Ishikawa (cell line): Measurements from ENCODE around the gene DAB2IP.

Source experiments
- CEBPB ChIP-seq: IDR thresholded peaks from 2 replicates; pipeline ENCODE4 v1.6.1; 2012
- CREB1 ChIP-seq: IDR thresholded peaks from 2 replicates; pipeline ENCODE4 v1.6.1; 2012; ENCODE audit warnings: low read depth
- EGR1 ChIP-seq: IDR thresholded peaks from 2 replicates; pipeline ENCODE4 v1.6.1; 2012
- EP300 ChIP-seq: IDR thresholded peaks from 2 replicates; pipeline ENCODE4 v1.6.1; 2012; ENCODE audit warnings: borderline replicate concordance
- FOXM1 ChIP-seq: IDR thresholded peaks from 2 replicates; pipeline ENCODE4 v1.6.1; 2012; ENCODE audit warnings: low read depth, borderline replicate concordance
- NFIC ChIP-seq: IDR thresholded peaks from 2 replicates; pipeline ENCODE4 v1.6.1; 2012
- RAD21 ChIP-seq: IDR thresholded peaks from 2 replicates; pipeline ENCODE4 v1.6.1; 2012; ENCODE audit warnings: low read depth
- REST ChIP-seq: IDR thresholded peaks from 2 replicates; pipeline ENCODE4 v1.6.1; 2012; ENCODE audit warnings: low read depth, mild to moderate bottlenecking
- TAF1 ChIP-seq: IDR thresholded peaks from 2 replicates; pipeline ENCODE4 v1.6.1; 2012; ENCODE audit warnings: low read depth, mild to moderate bottlenecking
- TCF12 ChIP-seq: IDR thresholded peaks from 2 replicates; pipeline ENCODE4 v1.6.1; 2012; ENCODE audit warnings: low read depth
- TEAD4 ChIP-seq: IDR thresholded peaks from 2 replicates; pipeline ENCODE4 v1.6.1; 2012
- YY1 ChIP-seq: IDR thresholded peaks from 2 replicates; pipeline ENCODE4 v1.6.1; 2012; ENCODE audit warnings: low read depth
- ZBTB7A ChIP-seq: IDR thresholded peaks from 2 replicates; pipeline ENCODE4 v1.6.1; 2012; ENCODE audit warnings: low read depth
- TF ChIP-seq, protein P1 (sequence below): IDR thresholded peaks from 2 replicates; pipeline ENCODE4 v1.6.1; 2012
- TF ChIP-seq, protein P2 (sequence below): IDR thresholded peaks from 2 replicates; pipeline ENCODE4 v1.6.1; 2012

Gene DAB2IP

DNA sequence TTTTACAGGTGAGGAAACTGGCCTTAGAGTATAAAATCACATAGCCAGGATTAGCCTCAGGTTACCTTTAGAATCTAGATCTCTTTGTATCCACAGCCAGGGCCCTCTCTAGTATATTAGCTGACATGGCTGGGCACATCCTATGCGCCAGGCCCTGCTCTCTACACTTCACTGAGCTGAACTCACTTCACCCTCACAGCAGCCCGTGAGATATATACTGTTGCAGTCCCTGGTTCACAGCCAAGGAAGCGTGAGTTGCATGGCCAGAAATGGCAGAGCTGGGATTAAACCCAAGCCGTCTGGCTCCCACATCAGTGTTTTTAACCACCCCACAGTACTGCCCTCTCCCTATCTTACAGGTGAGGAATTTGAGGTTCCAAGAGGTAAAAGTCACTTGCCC is 58.4 kb downstream of the DAB2IP start:
- no peak for TF ChIP-seq TCF12
- no peak for TF ChIP-seq FOXM1
- no peak for TF ChIP-seq EP300
- TF ChIP-seq NFIC, result no peak
- no peak for TF ChIP-seq TEAD4
- TF ChIP-seq RAD21, result no peak
- TF ChIP-seq, protein P1, sequence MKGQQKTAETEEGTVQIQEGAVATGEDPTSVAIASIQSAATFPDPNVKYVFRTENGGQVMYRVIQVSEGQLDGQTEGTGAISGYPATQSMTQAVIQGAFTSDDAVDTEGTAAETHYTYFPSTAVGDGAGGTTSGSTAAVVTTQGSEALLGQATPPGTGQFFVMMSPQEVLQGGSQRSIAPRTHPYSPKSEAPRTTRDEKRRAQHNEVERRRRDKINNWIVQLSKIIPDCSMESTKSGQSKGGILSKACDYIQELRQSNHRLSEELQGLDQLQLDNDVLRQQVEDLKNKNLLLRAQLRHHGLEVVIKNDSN, result no peak
- no peak for TF ChIP-seq ZBTB7A
- no peak for TF ChIP-seq EGR1
- TF ChIP-seq CEBPB, result no peak
- no peak for TF ChIP-seq TAF1
- no peak for TF ChIP-seq REST
- TF ChIP-seq, protein P2, sequence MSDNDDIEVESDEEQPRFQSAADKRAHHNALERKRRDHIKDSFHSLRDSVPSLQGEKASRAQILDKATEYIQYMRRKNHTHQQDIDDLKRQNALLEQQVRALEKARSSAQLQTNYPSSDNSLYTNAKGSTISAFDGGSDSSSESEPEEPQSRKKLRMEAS, result no peak
- no peak for TF ChIP-seq YY1
- no peak for TF ChIP-seq CREB1

- TF ChIP-seq TEAD4, result no peak
Measured at GRCh38 chr9:121711281-121711680, 59.8 kb downstream of the DAB2IP start.

DNA sequence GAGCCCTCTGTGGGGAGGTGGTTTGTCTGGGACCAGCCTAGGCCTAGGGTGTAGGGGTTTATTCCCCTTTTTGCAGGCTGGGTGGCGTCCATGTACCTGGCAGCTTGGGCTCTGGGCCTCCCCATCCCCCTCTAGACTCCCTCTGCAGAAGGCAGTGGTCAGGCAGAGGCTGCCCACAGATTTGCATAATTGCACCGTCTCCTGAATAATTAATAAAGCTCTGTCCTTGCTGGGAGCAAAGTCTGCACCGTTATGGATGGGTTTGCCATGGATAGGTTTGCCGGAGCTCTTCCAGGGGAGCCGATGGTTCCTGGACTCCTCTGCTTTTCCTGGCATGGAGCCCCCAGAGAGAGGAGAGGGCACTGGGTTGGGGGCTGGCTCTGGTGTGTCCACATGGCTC is 60.4 kb downstream of the DAB2IP start:
- TF ChIP-seq FOXM1 (no peak), EP300 (no peak)

DNA sequence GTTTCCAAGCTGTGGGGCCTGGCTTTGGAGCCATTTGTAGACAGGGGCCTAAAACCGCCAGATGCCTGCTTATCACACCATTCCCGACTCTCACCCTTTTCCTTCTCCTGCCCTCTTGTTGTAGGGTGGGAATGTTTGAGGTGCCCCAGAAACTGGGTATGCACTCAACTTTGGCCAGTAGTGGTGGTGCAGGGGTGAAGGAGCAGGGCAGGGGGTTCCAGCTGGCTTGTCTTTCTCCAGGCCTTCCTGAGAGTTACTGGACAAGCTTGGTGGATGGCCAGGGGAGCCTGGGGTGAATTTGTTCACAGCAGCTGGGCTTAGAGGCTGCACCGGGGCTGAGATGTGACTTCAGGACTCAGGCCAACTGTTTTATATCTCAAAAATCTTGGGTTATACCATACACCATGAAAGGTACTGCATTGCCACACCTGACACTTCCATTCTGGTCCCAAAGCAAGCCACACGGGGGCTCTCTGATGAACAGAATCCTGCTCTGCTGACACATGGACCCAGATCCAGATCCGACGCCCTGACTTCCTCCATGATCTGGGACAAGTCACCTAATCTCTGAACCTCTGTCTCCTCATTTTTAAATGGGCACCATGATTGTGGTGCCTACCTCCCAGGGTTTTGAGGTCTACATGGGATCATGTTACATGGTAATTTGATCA is 62.1 kb downstream of the DAB2IP start:
- TF ChIP-seq EGR1 (no peak), NFIC (no peak), ZBTB7A (no peak), REST (no peak), FOXM1 (no peak), EP300 (no peak)

DNA sequence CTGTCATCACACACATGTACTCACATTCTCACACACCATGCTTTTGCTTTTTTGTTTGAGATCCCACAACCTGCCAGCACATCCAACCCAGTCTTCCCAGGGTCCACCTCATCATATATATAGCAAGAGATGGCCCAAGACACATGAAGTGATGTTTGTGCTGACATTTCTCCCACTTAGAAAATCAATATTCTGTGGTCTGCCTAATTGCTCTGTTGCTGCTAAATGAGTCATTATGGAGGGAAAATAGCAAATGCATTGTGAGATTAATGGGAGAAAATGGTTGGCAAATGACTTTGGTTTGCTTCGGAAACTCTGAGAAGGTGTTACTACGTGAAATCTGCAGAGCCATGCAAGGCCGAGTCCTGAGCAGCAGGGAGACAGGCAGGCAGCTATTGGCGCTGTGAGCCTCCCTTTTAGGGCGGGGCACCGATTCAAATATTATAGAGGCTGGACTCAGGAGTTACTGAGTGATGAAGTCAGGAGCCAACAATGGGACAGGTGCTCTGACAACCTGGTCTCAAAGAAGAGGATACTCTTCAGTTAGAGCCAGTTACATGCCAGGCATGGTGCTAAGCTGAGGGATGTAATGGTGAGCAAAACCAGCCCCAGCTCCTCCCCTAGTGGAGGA is 62.8 kb downstream of the DAB2IP start:
- TF ChIP-seq NFIC, result no peak
- TF ChIP-seq TAF1, result no peak
- TF ChIP-seq YY1, result no peak
- TF ChIP-seq, protein P2, result no peak
- no peak for TF ChIP-seq TEAD4
- TF ChIP-seq TCF12, result no peak
- no peak for TF ChIP-seq EP300
- TF ChIP-seq ZBTB7A, result no peak
- TF ChIP-seq REST, result no peak
- no peak for TF ChIP-seq CEBPB
- TF ChIP-seq FOXM1, result no peak
- TF ChIP-seq, protein P1, result no peak
- no peak for TF ChIP-seq RAD21
- TF ChIP-seq EGR1, result no peak
